ENCODE measurements around the gene ZWILCH. TPM values are rescaled to one million over a fixed set of nuclear protein-coding genes. Genes with fewer than 3 reads are reported as not detected.

Gene ZWILCH
- total RNA-seq, 3 donors from 2014 or later (not counting 1 experiment from before 2014, with no cell fraction given), result 8.7 to 9.9 (median 9.7) TPM

DNA sequence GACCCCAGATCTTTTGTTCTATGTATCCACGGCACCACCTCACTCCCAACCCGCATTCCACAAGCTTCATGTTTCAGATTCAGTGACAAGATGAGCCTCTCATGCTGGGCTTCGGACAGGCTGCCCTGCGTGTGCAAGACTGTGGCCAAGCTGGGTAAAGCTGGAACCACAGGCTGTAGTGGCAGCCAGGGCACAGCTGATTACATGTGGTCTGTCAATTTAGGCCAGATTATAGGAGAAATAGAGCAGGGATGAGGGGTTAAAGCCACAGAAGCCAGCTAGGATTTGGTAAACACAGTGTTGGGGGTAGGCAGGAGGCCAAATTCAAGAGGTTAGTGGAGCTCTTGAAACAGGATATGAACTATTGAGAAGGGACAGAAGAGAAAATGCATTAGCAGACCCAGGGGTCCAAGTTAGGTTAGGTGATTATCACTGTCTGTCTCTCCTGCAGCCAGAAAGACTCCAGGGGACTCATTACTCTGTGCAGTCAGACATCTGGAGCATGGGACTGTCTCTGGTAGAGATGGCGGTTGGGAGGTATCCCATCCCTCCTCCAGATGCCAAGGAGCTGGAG is 20.5 kb upstream of the ZWILCH start:
- intact Hi-C loops (cut with micrococcal nuclease), result no loop called here
- peaks cover 0 to 23% of the 10 kb centered on the region in 2 donors for H3K4me1 Mint-ChIP-seq
- no peak for ATAC-seq
- Histone ChIP-seq H3K27me3 (ENCODE audit: control insufficient read depth, insufficient read depth, low read length) (no peaks in the 10 kb centered on the region), H3K27ac (ENCODE audit: low read length) (no peak overlapping the region), H3K4me3 (ENCODE audit: low read length) (no peak overlapping the region), H3K36me3 (ENCODE audit: control insufficient read depth, insufficient read depth, low read length) (peaks cover 55% of the 10 kb centered on the region), H3K4me1 (ENCODE audit: control insufficient read depth, insufficient read depth, low read length) (no peaks in the 10 kb centered on the region), H3K9me3 (ENCODE audit: control insufficient read depth, insufficient read depth, low read length) (no peaks in the 10 kb centered on the region)
- 99% methylated on average over 5 of the region's 5 CpGs for WGBS (ENCODE audit: insufficient coverage)
- no peaks in the 10 kb centered on the region for H3K36me3 Mint-ChIP-seq
- no peak overlapping the region for H3K4me3 Mint-ChIP-seq
- H3K27me3 Mint-ChIP-seq (ENCODE audit: low read depth in 2 of 2), result no peaks in the 10 kb centered on the region
- no peaks in the 10 kb centered on the region for H3K9me3 Mint-ChIP-seq
- no peak for DNase-seq
- H3K27ac Mint-ChIP-seq, result no peak overlapping the region
- TF ChIP-seq, protein P1, sequence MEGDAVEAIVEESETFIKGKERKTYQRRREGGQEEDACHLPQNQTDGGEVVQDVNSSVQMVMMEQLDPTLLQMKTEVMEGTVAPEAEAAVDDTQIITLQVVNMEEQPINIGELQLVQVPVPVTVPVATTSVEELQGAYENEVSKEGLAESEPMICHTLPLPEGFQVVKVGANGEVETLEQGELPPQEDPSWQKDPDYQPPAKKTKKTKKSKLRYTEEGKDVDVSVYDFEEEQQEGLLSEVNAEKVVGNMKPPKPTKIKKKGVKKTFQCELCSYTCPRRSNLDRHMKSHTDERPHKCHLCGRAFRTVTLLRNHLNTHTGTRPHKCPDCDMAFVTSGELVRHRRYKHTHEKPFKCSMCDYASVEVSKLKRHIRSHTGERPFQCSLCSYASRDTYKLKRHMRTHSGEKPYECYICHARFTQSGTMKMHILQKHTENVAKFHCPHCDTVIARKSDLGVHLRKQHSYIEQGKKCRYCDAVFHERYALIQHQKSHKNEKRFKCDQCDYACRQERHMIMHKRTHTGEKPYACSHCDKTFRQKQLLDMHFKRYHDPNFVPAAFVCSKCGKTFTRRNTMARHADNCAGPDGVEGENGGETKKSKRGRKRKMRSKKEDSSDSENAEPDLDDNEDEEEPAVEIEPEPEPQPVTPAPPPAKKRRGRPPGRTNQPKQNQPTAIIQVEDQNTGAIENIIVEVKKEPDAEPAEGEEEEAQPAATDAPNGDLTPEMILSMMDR (IDR thresholded peaks at IDR 0.05), result no peak

DNA sequence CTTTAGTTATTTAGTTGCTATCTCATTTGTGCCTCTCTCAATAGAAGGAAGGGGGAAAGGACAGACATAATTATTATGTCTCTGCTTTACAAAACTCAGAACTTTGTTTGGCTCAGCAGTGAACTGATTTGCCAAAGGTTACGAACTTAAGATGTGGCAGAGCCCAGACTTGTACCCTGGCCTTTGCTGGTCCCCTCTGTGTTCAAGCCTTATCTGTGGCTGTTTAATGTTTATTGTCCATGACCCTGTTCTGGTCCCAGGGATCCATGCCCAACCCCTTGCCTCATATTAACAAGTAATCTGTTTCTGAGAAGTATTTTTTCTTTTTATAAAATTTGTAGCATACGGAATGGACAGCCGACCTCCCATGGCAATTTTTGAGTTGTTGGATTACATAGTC is 18.2 kb upstream of the ZWILCH start:
- Histone ChIP-seq H3K27ac (ENCODE audit: low read length) (no peak overlapping the region), H3K4me3 (ENCODE audit: low read length) (no peak overlapping the region), H3K36me3 (ENCODE audit: control insufficient read depth, insufficient read depth, low read length) (peaks cover 68% of the 10 kb centered on the region), H3K27me3 (ENCODE audit: control insufficient read depth, insufficient read depth, low read length) (no peaks in the 10 kb centered on the region), H3K4me1 (ENCODE audit: control insufficient read depth, insufficient read depth, low read length) (no peaks in the 10 kb centered on the region), H3K9me3 (ENCODE audit: control insufficient read depth, insufficient read depth, low read length) (no peaks in the 10 kb centered on the region)
- no peak overlapping the region for H3K4me3 Mint-ChIP-seq
- TF ChIP-seq, protein P1 (IDR thresholded peaks at IDR 0.05), result no peak
- no peaks in the 10 kb centered on the region for H3K9me3 Mint-ChIP-seq
- 100% methylated on average over 3 of the region's 3 CpGs for WGBS (ENCODE audit: insufficient coverage)
- no peaks in the 10 kb centered on the region for H3K27me3 Mint-ChIP-seq (ENCODE audit: low read depth in 2 of 2)
- no peak overlapping the region for H3K27ac Mint-ChIP-seq
- ATAC-seq (no peak), DNase-seq (no peak)
- H3K36me3 Mint-ChIP-seq, result no peaks in the 10 kb centered on the region
- intact Hi-C loops (cut with micrococcal nuclease), result no loop called here
- peaks cover 0 to 19% of the 10 kb centered on the region in 2 donors for H3K4me1 Mint-ChIP-seq

DNA sequence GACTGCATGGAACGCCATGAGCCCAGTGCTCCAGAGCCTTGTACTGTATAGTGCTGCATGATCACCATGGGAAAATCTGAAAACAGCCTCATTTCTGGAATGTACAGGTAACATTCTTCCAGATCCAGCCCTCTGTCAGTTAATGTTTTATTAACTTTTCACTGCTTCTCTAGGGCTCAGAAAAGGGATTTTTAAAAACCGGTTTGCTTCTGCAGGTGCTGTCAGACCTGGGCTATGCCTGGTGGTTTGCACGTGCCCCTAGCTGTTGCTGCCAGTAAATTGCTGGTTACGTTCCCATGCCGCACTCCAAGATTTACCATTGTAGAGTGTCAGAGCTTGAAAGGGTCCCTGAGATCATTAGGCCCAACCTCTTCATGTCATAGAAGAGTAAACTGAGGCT is 16.6 kb upstream of the ZWILCH start:
- peaks cover 71% of the 10 kb centered on the region for H3K36me3 ChIP-seq (ENCODE audit: control insufficient read depth, insufficient read depth, low read length)
- intact Hi-C loops (cut with micrococcal nuclease), result no loop called here
- TF ChIP-seq, protein P1 (IDR thresholded peaks at IDR 0.05), result no peak
- no peak overlapping the region for H3K4me3 Mint-ChIP-seq
- no peaks in the 10 kb centered on the region for H3K36me3 Mint-ChIP-seq
- H3K27ac ChIP-seq (ENCODE audit: low read length), result no peak overlapping the region
- H3K4me1 ChIP-seq (ENCODE audit: control insufficient read depth, insufficient read depth, low read length), result no peaks in the 10 kb centered on the region
- H3K27me3 ChIP-seq (ENCODE audit: control insufficient read depth, insufficient read depth, low read length), result no peaks in the 10 kb centered on the region
- no peaks in the 10 kb centered on the region for H3K9me3 ChIP-seq (ENCODE audit: control insufficient read depth, insufficient read depth, low read length)
- H3K27ac Mint-ChIP-seq, result no peak overlapping the region
- no peaks in the 10 kb centered on the region for H3K9me3 Mint-ChIP-seq
- ATAC-seq (no peak), DNase-seq (no peak)
- 97% methylated on average over 5 of the region's 5 CpGs for WGBS (ENCODE audit: insufficient coverage)
- H3K4me3 ChIP-seq (ENCODE audit: low read length), result no peak overlapping the region
- no peaks in the 10 kb centered on the region for H3K27me3 Mint-ChIP-seq (ENCODE audit: low read depth in 2 of 2)
- peaks cover 0 to 8% of the 10 kb centered on the region in 2 donors for H3K4me1 Mint-ChIP-seq

DNA sequence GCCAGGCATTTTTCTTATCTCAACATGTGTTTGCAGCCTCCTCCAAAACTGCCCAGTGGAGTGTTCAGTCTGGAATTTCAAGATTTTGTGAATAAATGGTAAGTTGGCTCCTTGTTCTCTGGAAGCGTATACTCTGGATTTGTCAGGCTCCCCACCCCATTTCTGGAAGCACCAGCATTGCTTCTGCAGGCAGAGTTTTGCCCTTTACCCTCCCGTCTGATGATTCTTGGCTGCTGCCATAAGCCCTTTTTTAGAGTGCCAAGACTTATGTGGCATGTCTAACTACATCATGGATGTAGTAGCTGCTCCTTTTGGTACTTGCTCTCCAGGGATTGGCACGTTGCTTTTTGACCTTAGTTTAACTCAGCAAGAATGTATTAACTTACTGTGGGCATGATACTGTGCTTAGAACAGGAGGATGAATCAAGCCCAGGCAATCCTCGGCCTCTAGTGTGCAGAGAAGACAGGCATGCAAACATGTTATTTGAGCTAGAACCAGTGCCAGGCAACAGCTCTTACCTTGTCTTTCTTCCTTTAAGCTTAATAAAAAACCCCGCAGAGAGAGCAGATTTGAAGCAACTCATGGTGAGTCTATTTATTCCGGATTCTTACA is 15.8 kb upstream of the ZWILCH start:
- H3K4me3 Mint-ChIP-seq, result no peak overlapping the region
- ATAC-seq, result no peak
- H3K27ac ChIP-seq (ENCODE audit: low read length), result no peak overlapping the region
- no peaks in the 10 kb centered on the region for H3K36me3 Mint-ChIP-seq
- TF ChIP-seq, protein P1 (IDR thresholded peaks at IDR 0.05), result no peak
- H3K9me3 ChIP-seq (ENCODE audit: control insufficient read depth, insufficient read depth, low read length), result no peaks in the 10 kb centered on the region
- no peaks in the 10 kb centered on the region for H3K27me3 ChIP-seq (ENCODE audit: control insufficient read depth, insufficient read depth, low read length)
- H3K36me3 ChIP-seq (ENCODE audit: control insufficient read depth, insufficient read depth, low read length), result peaks cover 78% of the 10 kb centered on the region
- H3K27ac Mint-ChIP-seq, result no peak overlapping the region
- no peaks in the 10 kb centered on the region for H3K4me1 ChIP-seq (ENCODE audit: control insufficient read depth, insufficient read depth, low read length)
- H3K27me3 Mint-ChIP-seq (ENCODE audit: low read depth in 2 of 2), result no peaks in the 10 kb centered on the region
- DNase-seq, result no peak
- peaks cover 0 to 10% of the 10 kb centered on the region in 2 donors for H3K4me1 Mint-ChIP-seq
- 93% methylated on average over 6 of the region's 6 CpGs for WGBS (ENCODE audit: insufficient coverage)
- H3K9me3 Mint-ChIP-seq, result no peaks in the 10 kb centered on the region
- H3K4me3 ChIP-seq (ENCODE audit: low read length), result no peak overlapping the region
- intact Hi-C loops (cut with micrococcal nuclease), result no loop called here
